HepG2 (cell line): ENCODE measurements around the gene SLC12A9. TPM values are rescaled to one million over a fixed set of nuclear protein-coding genes. Genes with fewer than 3 reads are reported as not detected.

ENCODE experiments used
- CBX2 ChIP-seq, 2 experiments: fragments of 200-600 bp in 1 of 2; sonication (generic); formaldehyde crosslinking in 1 of 2; IDR thresholded peaks; 2 replicates each; pipeline versions ENCODE4 v1.7.0 to v1.8.1; 2018 to 2022; ENCODE audit warnings: low read depth in 2 of 2, low read length in 1 of 2, mild to moderate bottlenecking in 1 of 2, missing genetic modification reagents in 1 of 2
- CEBPB ChIP-seq: IDR thresholded peaks from 2 replicates; pipeline ENCODE4 v1.6.1; 2011; ENCODE audit warnings: low read depth, low read length, improper control_type of control experiment, borderline replicate concordance
- CHD4 ChIP-seq: fragments of 200-600 bp; sonication (generic); IDR thresholded peaks from 2 replicates; pipeline ENCODE4 v1.7.0; 2017; ENCODE audit warnings: mild to moderate bottlenecking, low read length, borderline replicate concordance
- ETV6 ChIP-seq: sonication (generic); formaldehyde crosslinking; conservative IDR thresholded peaks from 2 replicates; pipeline ENCODE4 v1.4.0; 2020; ENCODE audit warnings: missing genetic modification reagents
- GFI1 ChIP-seq: sonication (generic); formaldehyde crosslinking; IDR thresholded peaks from 2 replicates; pipeline ENCODE4 v1.5.0; 2020; ENCODE audit warnings: missing genetic modification reagents, mild to moderate bottlenecking, borderline replicate concordance
- HIVEP1 ChIP-seq: sonication (generic); formaldehyde crosslinking; IDR thresholded peaks from 2 replicates; pipeline ENCODE4 v1.4.0; 2020; ENCODE audit warnings: mild to moderate bottlenecking, missing genetic modification reagents
- KLF16 ChIP-seq, 2 experiments: sonication (generic) in 1 of 2; formaldehyde crosslinking in 1 of 2; IDR thresholded peaks; 2 replicates each; pipeline versions ENCODE4 v1.6.1 to v1.8.0; 2016 to 2023; ENCODE audit warnings: missing genetic modification reagents in 2 of 2, missing compliant biosample characterization in 1 of 2
- KLF6 ChIP-seq: IDR thresholded peaks from 2 replicates; pipeline ENCODE4 v1.8.0; 2016; ENCODE audit warnings: missing biosample characterization, missing genetic modification reagents
- MATR3 ChIP-seq: sonication (generic); formaldehyde crosslinking; IDR thresholded peaks from 2 replicates; pipeline ENCODE4 v1.4.0; 2020; ENCODE audit warnings: missing genetic modification reagents
- MBD4 ChIP-seq: IDR thresholded peaks from 2 replicates; pipeline ENCODE4 v1.6.1; 2012; ENCODE audit warnings: low read length, inconsistent platforms, borderline replicate concordance
- PHF8 ChIP-seq: sonication (generic); formaldehyde crosslinking; IDR thresholded peaks from 2 replicates; pipeline ENCODE4 v1.5.0; 2020; ENCODE audit warnings: missing genetic modification reagents
- POLR2AphosphoS2 ChIP-seq: IDR thresholded peaks from 2 replicates; pipeline ENCODE4 v1.6.1; 2011; ENCODE audit warnings: low read depth, low read length, improper control_type of control experiment
- PRDM15 ChIP-seq: sonication (generic); formaldehyde crosslinking; IDR thresholded peaks from 2 replicates; pipeline ENCODE4 v1.4.0; 2020; ENCODE audit warnings: missing genetic modification reagents
- RBFOX2 ChIP-seq: fragments of 200-400 bp; formaldehyde crosslinking; IDR thresholded peaks from 2 replicates; pipeline ENCODE4 v1.6.1; 2017; ENCODE audit warnings: low read depth, mild to moderate bottlenecking, low read length
- RFX5 ChIP-seq: IDR thresholded peaks from 2 replicates; pipeline ENCODE4 v1.6.1; 2011; ENCODE audit warnings: low read depth, low read length, improper control_type of control experiment
- SNRNP70 ChIP-seq: fragments of 200-400 bp; formaldehyde crosslinking; IDR thresholded peaks from 2 replicates; pipeline ENCODE4 v1.6.1; 2017; ENCODE audit warnings: mild to moderate bottlenecking, low read depth, low read length, moderate library complexity
- SP5 ChIP-seq: IDR thresholded peaks from 2 replicates; pipeline ENCODE4 v1.6.1; 2016; ENCODE audit warnings: low read depth, borderline replicate concordance
- ZBTB7B ChIP-seq: sonication (generic); formaldehyde crosslinking; IDR thresholded peaks from 2 replicates; pipeline ENCODE4 v1.4.0; 2020; ENCODE audit warnings: missing genetic modification reagents
- ZFP1 ChIP-seq: IDR thresholded peaks from 2 replicates; pipeline ENCODE4 v1.6.1; 2016
- ZFP36L2 ChIP-seq: sonication (generic); formaldehyde crosslinking; IDR thresholded peaks from 2 replicates; pipeline ENCODE4 v1.4.0; 2020; ENCODE audit warnings: missing genetic modification reagents
- ZFY ChIP-seq: sonication (generic); formaldehyde crosslinking; IDR thresholded peaks from 2 replicates; pipeline ENCODE4 v1.4.0; 2020; ENCODE audit warnings: missing genetic modification reagents
- ZNF326 ChIP-seq: sonication (generic); formaldehyde crosslinking; IDR thresholded peaks from 2 replicates; pipeline ENCODE4 v1.4.0; 2020; ENCODE audit warnings: missing genetic modification reagents, borderline replicate concordance
- ZNF468 ChIP-seq: sonication (generic); formaldehyde crosslinking; IDR thresholded peaks from 2 replicates; pipeline ENCODE4 v1.8.0; 2022; ENCODE audit warnings: mild to moderate bottlenecking, moderate library complexity, missing genetic modification reagents
- ZNF749 ChIP-seq: sonication (generic); formaldehyde crosslinking; IDR thresholded peaks from 2 replicates; pipeline ENCODE4 v1.8.0; 2022; ENCODE audit warnings: mild to moderate bottlenecking, missing genetic modification reagents, moderate library complexity, borderline replicate concordance
- ZNF75D ChIP-seq: sonication (generic); formaldehyde crosslinking; IDR thresholded peaks from 2 replicates; pipeline ENCODE4 v1.8.1; 2023; ENCODE audit warnings: missing genetic modification reagents, mild to moderate bottlenecking, borderline replicate concordance
- ZNF839 ChIP-seq: sonication (generic); formaldehyde crosslinking; IDR thresholded peaks from 2 replicates; pipeline ENCODE4 v1.4.0; 2020; ENCODE audit warnings: missing genetic modification reagents, mild to moderate bottlenecking, borderline replicate concordance
- polyA plus RNA-seq, 8 experiments: library from polyadenylated mRNA; depleted of rRNA in 3 of 8; stranded (reverse) in 7 of 8; unstranded in 1 of 8; fragments of >200 nt; fragmentation: Illumina TruSeq in 4 of 8; extraction: Trizol in 4 of 8; gene quantifications; 2 replicates each; pipeline versions ENCODE4 v1.2.1 to v1.2.3, GENCODE V29; 2011 to 2016; ENCODE audit warnings: low read depth in 4 of 8, missing spikeins in 1 of 8, mixed read lengths in 1 of 8; ENCODE audit not compliant: insufficient read depth in 1 of 8
- total RNA-seq, 5 experiments: library from RNA; depleted of rRNA; stranded (reverse); fragments of >200 nt; fragmentation: Illumina TruSeq; extraction: Trizol; gene quantifications; 2 replicates each; pipeline ENCODE4 v1.2.3, GENCODE V29; 2016; ENCODE audit warnings: low read depth in 1 of 5
- TF ChIP-seq, protein P1 (sequence below): sonication (generic); formaldehyde crosslinking; IDR thresholded peaks from 2 replicates; pipeline ENCODE4 v1.4.0; 2020; ENCODE audit warnings: mild to moderate bottlenecking, low read depth, missing genetic modification reagents

Gene SLC12A9
- total and polyA plus RNA-seq, 2 of the 13 experiments (the other 11 are each of a cell fraction or from before 2014, with no cell fraction given), result 8.7 to 16.6 TPM

GRCh38 chr7:100874577-100875355 is 22.3 kb downstream of the SLC12A9 start, which contains the start of gene SRRT (continued):
- no peak for TF ChIP-seq MATR3
- peak; percentile 82 for TF ChIP-seq PHF8 (CRISPR knock-in tag)
- TF ChIP-seq ZNF468 (CRISPR knock-in tag), result no peak
- no peak for TF ChIP-seq RFX5
- no peak for TF ChIP-seq ETV6 (CRISPR knock-in tag)
- peak; percentile 97 for TF ChIP-seq RBFOX2
- no peak for TF ChIP-seq ZNF75D (CRISPR knock-in tag)
- no peak; the same call in 1 of the 2 replicates for TF ChIP-seq ZNF749 (CRISPR knock-in tag)
- TF ChIP-seq SNRNP70, result no peak
- TF ChIP-seq ZFP36L2 (CRISPR knock-in tag), result no peak
- peak; percentile 69; the same call in 1 of the 2 replicates for TF ChIP-seq HIVEP1 (CRISPR knock-in tag)
- TF ChIP-seq KLF16 (CRISPR knock-in tag; IDR thresholded peaks at IDR 0.05), result peak in 1 of 2 experiments; percentile 81; a peak in 2 of 4 replicates
- TF ChIP-seq KLF6 (CRISPR knock-in tag), result no peak
- peak; percentile 43; the same call in 1 of the 2 replicates for TF ChIP-seq GFI1 (CRISPR knock-in tag)
- TF ChIP-seq SP5 (CRISPR knock-in tag), result peak; percentile 96
- no peak for TF ChIP-seq MBD4
- no peak for TF ChIP-seq CEBPB
- no peak for TF ChIP-seq PRDM15 (CRISPR knock-in tag)
- 0 out of 2 replicates have a peak, but pooled peaks have one; percentile 62 for TF ChIP-seq ZNF839 (CRISPR knock-in tag)
- TF ChIP-seq POLR2AphosphoS2, result no peak
- TF ChIP-seq ZNF326 (CRISPR knock-in tag), result no peak
- no peak for TF ChIP-seq CBX2 (IDR thresholded peaks at IDR 0.05; ENCODE audit: low read depth, low read length)
- no peak for TF ChIP-seq CBX2 (CRISPR knock-in tag; IDR thresholded peaks at IDR 0.05; ENCODE audit: low read depth)
- no peak for TF ChIP-seq ZFP1 (CRISPR knock-in tag)
- TF ChIP-seq, protein P1, sequence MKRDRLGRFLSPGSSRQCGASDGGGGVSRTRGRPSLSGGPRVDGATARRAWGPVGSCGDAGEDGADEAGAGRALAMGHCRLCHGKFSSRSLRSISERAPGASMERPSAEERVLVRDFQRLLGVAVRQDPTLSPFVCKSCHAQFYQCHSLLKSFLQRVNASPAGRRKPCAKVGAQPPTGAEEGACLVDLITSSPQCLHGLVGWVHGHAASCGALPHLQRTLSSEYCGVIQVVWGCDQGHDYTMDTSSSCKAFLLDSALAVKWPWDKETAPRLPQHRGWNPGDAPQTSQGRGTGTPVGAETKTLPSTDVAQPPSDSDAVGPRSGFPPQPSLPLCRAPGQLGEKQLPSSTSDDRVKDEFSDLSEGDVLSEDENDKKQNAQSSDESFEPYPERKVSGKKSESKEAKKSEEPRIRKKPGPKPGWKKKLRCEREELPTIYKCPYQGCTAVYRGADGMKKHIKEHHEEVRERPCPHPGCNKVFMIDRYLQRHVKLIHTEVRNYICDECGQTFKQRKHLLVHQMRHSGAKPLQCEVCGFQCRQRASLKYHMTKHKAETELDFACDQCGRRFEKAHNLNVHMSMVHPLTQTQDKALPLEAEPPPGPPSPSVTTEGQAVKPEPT, result peak; percentile 71
- TF ChIP-seq CHD4, result no peak
- peak; percentile 98 for TF ChIP-seq ZBTB7B (CRISPR knock-in tag)
- peak; percentile 95 for TF ChIP-seq ZFY (CRISPR knock-in tag)
